Suprapubic skin (tissue), 4 donors: Measurements from ENCODE around the gene LAT.

Experiments
- CTCF ChIP-seq, 2 donors: fragments of 200-600 bp in 1 of 2; fragments of 450-650 bp in 1 of 2; sonication (generic) in 1 of 2; IDR thresholded peaks; one replicate each; pipeline ENCODE4 v1.5.1; 2016 to 2019; ENCODE audit warnings: antibody characterized with exemption in 2 of 2, mild to moderate bottlenecking in 1 of 2, moderate library complexity in 1 of 2
- EP300 ChIP-seq: sonication (generic); formaldehyde crosslinking; IDR thresholded peaks from one replicate; pipeline ENCODE4 v1.6.1; 2017; ENCODE audit warnings: antibody characterized with exemption
- POLR2A ChIP-seq, 2 donors: fragments of 450-650 bp; IDR thresholded peaks; one replicate each; pipeline ENCODE4 v1.6.1; 2017; ENCODE audit warnings: antibody characterized with exemption in 2 of 2, mild to moderate bottlenecking in 2 of 2, moderate library complexity in 2 of 2
- POLR2AphosphoS5 ChIP-seq, 3 donors: sonication (generic); formaldehyde crosslinking; IDR thresholded peaks; one replicate each; pipeline ENCODE4 v1.6.1; 2017; ENCODE audit warnings: antibody characterized with exemption in 3 of 3

DNA sequence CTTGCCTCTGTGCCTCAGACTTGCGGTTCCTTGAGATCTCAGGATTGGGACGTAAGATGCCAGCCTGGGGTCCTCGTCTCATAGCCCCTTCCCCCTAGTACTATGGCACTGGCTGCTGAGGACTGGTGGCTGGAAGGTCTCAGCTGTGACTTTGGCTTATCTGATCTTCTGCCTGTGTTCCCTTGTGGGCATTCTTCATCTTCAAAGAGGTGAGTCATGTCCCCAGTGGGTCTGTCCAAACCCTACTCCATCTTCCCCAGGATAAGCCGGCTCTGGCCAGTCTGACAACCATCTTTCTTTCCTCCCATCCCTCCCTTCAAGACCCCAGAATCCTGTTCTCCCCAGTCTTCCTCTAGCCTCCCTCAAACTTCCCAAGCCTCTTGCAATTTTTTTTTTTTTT is 49.5 kb upstream of the LAT start:
- no peak for TF ChIP-seq CTCF (IDR thresholded peaks at IDR 0.05)
- TF ChIP-seq POLR2A (IDR thresholded peaks at IDR 0.05) = no peak
- no peak for TF ChIP-seq EP300
- no peak for TF ChIP-seq POLR2AphosphoS5 (IDR thresholded peaks at IDR 0.05)
